HEK293 (cell line): Measurements from ENCODE around the gene DCTN2.

Experiments used
- CTCF ChIA-PET: fragments of 350-600 bp; formaldehyde crosslinking; extraction: SDS; loops from one replicate; lab custom pipeline; 2021; ENCODE audit warnings: antibody characterized with exemption; lab: Yijun Ruan, JAX
- POLR2A ChIA-PET: fragments of 300-600 bp; formaldehyde crosslinking; extraction: SDS; loops from one replicate; lab custom pipeline; 2020; ENCODE audit warnings: antibody characterized with exemption, inconsistent platforms; lab: Yijun Ruan, JAX
- H3K27ac ChIP-seq: fragments of 200-500 bp; sonication (Bioruptor generic); 2 replicates; pipeline ENCODE4 v1.5.1; 2014; ENCODE audit warnings: low read depth, low read length, control low read depth, inconsistent platforms; ENCODE audit errors: extremely low read depth
- H3K36me3 ChIP-seq, 2 experiments: fragments of 200-500 bp in 1 of 2; sonication (Bioruptor generic) in 1 of 2; 1 replicate in 1 of 2; 2 replicates in 1 of 2; pipeline ENCODE4 v1.5.1; 2014 to 2017; ENCODE audit warnings: inconsistent platforms in 2 of 2, low read length in 2 of 2; ENCODE audit not compliant: control insufficient read depth in 2 of 2, insufficient read depth in 1 of 2
- H3K4me1 ChIP-seq: fragments of 200-500 bp; sonication (Bioruptor generic); 2 replicates; pipeline ENCODE4 v1.5.1; 2014; ENCODE audit warnings: mild to moderate bottlenecking, low read length, inconsistent platforms; ENCODE audit not compliant: control insufficient read depth, insufficient read depth
- H3K4me3 ChIP-seq: 2 replicates; pipeline ENCODE4 v1.5.1; 2011; ENCODE audit warnings: low read depth, mild to moderate bottlenecking, control low read depth, low read length, moderate library complexity
- H3K9me3 ChIP-seq: fragments of 200-500 bp; sonication (Bioruptor generic); 2 replicates; pipeline ENCODE4 v1.5.1; 2014; ENCODE audit warnings: low read depth, low read length, inconsistent platforms; ENCODE audit not compliant: control insufficient read depth, insufficient read depth
- HOXD13 ChIP-seq: sonication (generic); formaldehyde crosslinking; IDR thresholded peaks from 2 replicates; pipeline ENCODE4 v1.8.0; 2022; ENCODE audit warnings: missing genetic modification reagents, borderline replicate concordance
- RBAK ChIP-seq: fragments of 450-650 bp; formaldehyde crosslinking; IDR thresholded peaks from 2 replicates; pipeline ENCODE4 v1.5.1; 2016; ENCODE audit warnings: missing biosample characterization, missing genetic modification characterization
- REPIN1 ChIP-seq: fragments of 450-650 bp; formaldehyde crosslinking; IDR thresholded peaks from 2 replicates; pipeline ENCODE4 v1.5.1; 2017; ENCODE audit warnings: missing biosample characterization, missing genetic modification characterization, low read depth
- SP3 ChIP-seq: fragments of 450-650 bp; formaldehyde crosslinking; IDR thresholded peaks from 2 replicates; pipeline ENCODE4 v1.5.1; 2016; ENCODE audit warnings: missing biosample characterization, missing genetic modification characterization
- TRIM28 ChIP-seq: IDR thresholded peaks from 2 replicates; pipeline ENCODE4 v1.6.1; 2011; ENCODE audit warnings: low read length, control low read depth, borderline replicate concordance
- ZFP37 ChIP-seq: fragments of 450-650 bp; formaldehyde crosslinking; IDR thresholded peaks from 2 replicates; pipeline ENCODE4 v1.5.1; 2016; ENCODE audit warnings: missing biosample characterization, missing genetic modification characterization
- ZNF138 ChIP-seq: fragments of 450-650 bp; formaldehyde crosslinking; IDR thresholded peaks from 2 replicates; pipeline ENCODE4 v1.5.1; 2016; ENCODE audit warnings: missing biosample characterization, missing genetic modification characterization, borderline replicate concordance
- ZNF140 ChIP-seq: fragments of 450-650 bp; formaldehyde crosslinking; IDR thresholded peaks from 2 replicates; pipeline ENCODE4 v1.5.1; 2016; ENCODE audit warnings: missing biosample characterization, missing genetic modification characterization
- ZNF146 ChIP-seq: fragments of 450-650 bp; formaldehyde crosslinking; IDR thresholded peaks from 2 replicates; pipeline ENCODE4 v1.5.1; 2016; ENCODE audit warnings: missing biosample characterization, missing genetic modification characterization
- ZNF292 ChIP-seq: fragments of 450-650 bp; formaldehyde crosslinking; IDR thresholded peaks from 2 replicates; pipeline ENCODE4 v1.5.1; 2016; ENCODE audit warnings: low read depth, missing biosample characterization, missing genetic modification characterization, borderline replicate concordance
- ZNF341 ChIP-seq: fragments of 450-650 bp; formaldehyde crosslinking; IDR thresholded peaks from 2 replicates; pipeline ENCODE4; 2016; ENCODE audit warnings: low read depth, missing biosample characterization, missing genetic modification characterization
- ZNF350 ChIP-seq: fragments of 450-650 bp; formaldehyde crosslinking; IDR thresholded peaks from 2 replicates; pipeline ENCODE4 v1.5.0; 2017; ENCODE audit warnings: missing biosample characterization, mild to moderate bottlenecking, missing genetic modification characterization
- ZNF416 ChIP-seq: fragments of 450-650 bp; formaldehyde crosslinking; IDR thresholded peaks from 2 replicates; pipeline ENCODE4 v1.5.1; 2016; ENCODE audit warnings: missing biosample characterization, missing genetic modification characterization
- ZNF549 ChIP-seq: fragments of 450-650 bp; IDR thresholded peaks from 2 replicates; pipeline ENCODE4 v1.5.1; 2018; ENCODE audit warnings: missing biosample characterization, missing genetic modification characterization, mild to moderate bottlenecking, inconsistent platforms, moderate library complexity
- ZNF561 ChIP-seq: fragments of 450-650 bp; IDR thresholded peaks from 2 replicates; pipeline ENCODE4 v1.5.1; 2018; ENCODE audit warnings: missing biosample characterization, missing genetic modification characterization, borderline replicate concordance
- ZNF621 ChIP-seq: fragments of 450-650 bp; formaldehyde crosslinking; IDR thresholded peaks from 2 replicates; pipeline ENCODE4 v1.5.1; 2017; ENCODE audit warnings: missing biosample characterization, missing genetic modification characterization
- ZNF626 ChIP-seq: fragments of 450-650 bp; sonication (Bioruptor Pico); formaldehyde crosslinking; IDR thresholded peaks from 2 replicates; pipeline ENCODE4 v1.5.1; 2018; ENCODE audit warnings: missing biosample characterization, missing genetic modification characterization, inconsistent platforms
- ZNF701 ChIP-seq: fragments of 450-650 bp; formaldehyde crosslinking; IDR thresholded peaks from 2 replicates; pipeline ENCODE4 v1.5.1; 2016; ENCODE audit warnings: missing biosample characterization, missing genetic modification characterization
- ZNF785 ChIP-seq: fragments of 450-650 bp; formaldehyde crosslinking; IDR thresholded peaks from 2 replicates; pipeline ENCODE4 v1.5.1; 2016; ENCODE audit warnings: missing biosample characterization, missing genetic modification characterization
- ZNF791 ChIP-seq: fragments of 450-650 bp; formaldehyde crosslinking; IDR thresholded peaks from 2 replicates; pipeline ENCODE4 v1.5.1; 2016; ENCODE audit warnings: missing biosample characterization, missing genetic modification characterization
- TF ChIP-seq, protein P1 (sequence below): fragments of 450-650 bp; formaldehyde crosslinking; IDR thresholded peaks from 2 replicates; pipeline ENCODE4 v1.5.1; 2016; ENCODE audit warnings: missing biosample characterization, missing genetic modification characterization
- TF ChIP-seq, protein P2 (sequence below): fragments of 450-650 bp; formaldehyde crosslinking; IDR thresholded peaks from 2 replicates; pipeline ENCODE4 v1.5.1; 2016; ENCODE audit warnings: missing biosample characterization, missing genetic modification characterization
- TF ChIP-seq, protein P3 (sequence below): fragments of 450-650 bp; formaldehyde crosslinking; IDR thresholded peaks from 2 replicates; pipeline ENCODE4 v1.5.1; 2017; ENCODE audit warnings: missing biosample characterization, missing genetic modification characterization

Gene DCTN2

DNA sequence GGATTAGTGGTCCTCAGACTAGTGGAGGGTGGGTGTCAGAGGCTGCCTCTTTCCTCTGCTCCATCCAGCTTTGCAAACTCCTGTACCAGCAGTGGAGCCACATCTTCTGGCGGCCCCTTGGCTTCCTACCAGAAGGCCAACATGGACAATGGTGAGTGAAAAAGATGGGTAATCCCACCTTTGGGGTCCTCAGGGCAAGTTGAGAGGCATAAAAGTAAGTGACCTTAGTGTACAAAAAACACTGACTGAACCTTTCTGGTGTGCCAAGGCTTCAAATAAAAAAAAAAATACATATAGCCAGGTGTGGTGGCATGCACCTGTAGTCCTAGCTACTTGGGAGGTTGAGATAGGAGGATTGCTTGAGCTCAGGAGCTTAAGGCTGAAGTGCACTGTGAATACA lies 34.8 kb upstream of the DCTN2 start:
- Histone ChIP-seq H3K36me3 (peaks cover 6 to 48% of the 10 kb centered on the region in 2 experiments; a peak in 2 of 3 replicates), H3K4me3 (no peak overlapping the region), H3K27ac (no peak overlapping the region), H3K9me3 (no peaks in the 10 kb centered on the region), H3K4me1 (no peaks in the 10 kb centered on the region)
- TF ChIP-seq ZNF621 (tag by site-specific recombination) (no peak), ZNF341 (tag by site-specific recombination) (no peak), ZNF140 (no peak), ZNF561 (tag by site-specific recombination) (no peak)
- ChIA-PET POLR2A (interaction anchor here (0.6 kb wide), 1 partner anchor 11 kb away, joined by 4 read pairs; no protein-coding TSS in a partner anchor), CTCF (interaction anchor here (0.6 to 6.6 kb wide), 16 partner anchors 10 to 890 kb away, joined by 3 to 113 read pairs (median 5); partner anchors contain the start of genes B4GALNT1 and MBD6)

DNA sequence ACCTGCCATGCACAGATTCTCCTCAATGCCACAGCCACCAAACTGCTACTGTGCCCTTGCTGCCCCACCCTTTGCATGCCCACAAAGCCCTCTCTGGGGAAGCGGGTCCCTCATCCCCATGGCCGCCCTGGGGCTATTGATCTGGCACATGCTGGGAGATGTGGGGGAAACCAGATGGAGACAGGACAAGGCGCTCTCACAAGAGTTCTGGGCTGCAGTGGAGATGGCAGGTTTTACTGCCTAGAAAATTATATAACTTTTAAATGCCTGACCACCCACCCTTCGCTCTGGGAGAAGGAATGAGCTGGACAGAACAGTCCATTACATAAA lies 33.4 kb upstream of the DCTN2 start:
- Histone ChIP-seq H3K9me3 (no peaks in the 10 kb centered on the region), H3K36me3 (peaks cover 8 to 62% of the 10 kb centered on the region in 2 experiments; a peak in 2 of 3 replicates)
- POLR2A ChIA-PET = interaction anchor here (1.3 kb wide), 1 partner anchor 11 kb away, joined by 3 read pairs; the partner anchor contains the start of gene PIP4K2C
- no peak for TF ChIP-seq ZNF701 (tag by site-specific recombination)
- no peak for TF ChIP-seq RBAK (tag by site-specific recombination)
- no peak for TF ChIP-seq ZNF416
- TF ChIP-seq ZNF146 (tag by site-specific recombination) = no peak
- TF ChIP-seq ZNF785 = no peak
- no peak for TF ChIP-seq REPIN1 (tag by site-specific recombination)
- TF ChIP-seq, protein P1, sequence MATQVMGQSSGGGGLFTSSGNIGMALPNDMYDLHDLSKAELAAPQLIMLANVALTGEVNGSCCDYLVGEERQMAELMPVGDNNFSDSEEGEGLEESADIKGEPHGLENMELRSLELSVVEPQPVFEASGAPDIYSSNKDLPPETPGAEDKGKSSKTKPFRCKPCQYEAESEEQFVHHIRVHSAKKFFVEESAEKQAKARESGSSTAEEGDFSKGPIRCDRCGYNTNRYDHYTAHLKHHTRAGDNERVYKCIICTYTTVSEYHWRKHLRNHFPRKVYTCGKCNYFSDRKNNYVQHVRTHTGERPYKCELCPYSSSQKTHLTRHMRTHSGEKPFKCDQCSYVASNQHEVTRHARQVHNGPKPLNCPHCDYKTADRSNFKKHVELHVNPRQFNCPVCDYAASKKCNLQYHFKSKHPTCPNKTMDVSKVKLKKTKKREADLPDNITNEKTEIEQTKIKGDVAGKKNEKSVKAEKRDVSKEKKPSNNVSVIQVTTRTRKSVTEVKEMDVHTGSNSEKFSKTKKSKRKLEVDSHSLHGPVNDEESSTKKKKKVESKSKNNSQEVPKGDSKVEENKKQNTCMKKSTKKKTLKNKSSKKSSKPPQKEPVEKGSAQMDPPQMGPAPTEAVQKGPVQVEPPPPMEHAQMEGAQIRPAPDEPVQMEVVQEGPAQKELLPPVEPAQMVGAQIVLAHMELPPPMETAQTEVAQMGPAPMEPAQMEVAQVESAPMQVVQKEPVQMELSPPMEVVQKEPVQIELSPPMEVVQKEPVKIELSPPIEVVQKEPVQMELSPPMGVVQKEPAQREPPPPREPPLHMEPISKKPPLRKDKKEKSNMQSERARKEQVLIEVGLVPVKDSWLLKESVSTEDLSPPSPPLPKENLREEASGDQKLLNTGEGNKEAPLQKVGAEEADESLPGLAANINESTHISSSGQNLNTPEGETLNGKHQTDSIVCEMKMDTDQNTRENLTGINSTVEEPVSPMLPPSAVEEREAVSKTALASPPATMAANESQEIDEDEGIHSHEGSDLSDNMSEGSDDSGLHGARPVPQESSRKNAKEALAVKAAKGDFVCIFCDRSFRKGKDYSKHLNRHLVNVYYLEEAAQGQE (tag by site-specific recombination) = no peak
- TF ChIP-seq ZFP37 (tag by site-specific recombination) = no peak
- TF ChIP-seq, all 188 proteins: peak for 0
- Histone ChIP-seq H3K27ac (no peak overlapping the region), H3K4me3 (no peak overlapping the region), H3K4me1 (no peaks in the 10 kb centered on the region)
- CTCF ChIA-PET = interaction anchor here (0.9 to 6.6 kb wide), 6 partner anchors 9 to 156 kb away, joined by 3 to 113 read pairs (median 4); no protein-coding TSS in a partner anchor

DNA sequence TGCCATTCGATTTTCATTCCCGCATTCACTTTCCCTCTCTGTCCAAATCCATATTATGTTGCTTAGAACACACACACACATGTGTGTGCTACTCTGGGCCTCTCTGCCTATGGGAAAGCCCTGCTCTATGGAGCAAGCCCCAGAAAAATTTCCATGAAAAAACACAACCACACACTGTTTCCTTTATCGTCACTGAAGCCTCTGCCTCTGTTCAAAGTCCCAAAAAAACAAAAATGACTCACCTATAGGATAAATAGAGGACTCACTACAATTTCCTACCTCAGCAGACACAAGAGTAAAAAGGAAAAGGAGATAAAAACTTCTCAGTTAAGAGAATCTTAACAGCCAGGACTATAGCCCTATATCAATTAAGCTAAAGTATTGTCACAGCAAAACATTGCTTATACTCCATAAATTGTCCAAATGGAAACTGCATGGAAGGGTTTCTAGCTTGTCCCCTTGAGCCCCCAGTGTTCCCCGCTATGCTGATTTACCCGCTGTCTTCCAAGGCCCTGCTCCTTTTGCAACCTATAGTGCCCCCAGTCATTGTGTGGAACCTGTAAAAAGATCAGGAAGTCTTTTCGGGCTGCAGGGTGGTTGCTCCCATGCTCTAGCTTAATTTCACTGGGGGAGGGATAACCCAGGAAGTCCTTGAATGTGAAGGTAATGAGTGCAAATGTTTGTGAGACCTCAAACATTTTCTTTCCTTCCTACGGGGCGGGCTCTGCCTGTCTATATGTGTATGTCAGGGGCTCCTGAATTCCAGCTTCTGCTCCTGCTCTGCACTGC lies 32.9 kb upstream of the DCTN2 start:
- ChIA-PET POLR2A (interaction anchor here (1.3 kb wide), 1 partner anchor 11 kb away, joined by 3 read pairs; the partner anchor contains the start of gene PIP4K2C), CTCF (interaction anchor here (0.9 to 6.6 kb wide), 5 partner anchors 8 to 157 kb away, joined by 3 to 113 read pairs (median 3); no protein-coding TSS in a partner anchor)
- peaks cover 8 to 67% of the 10 kb centered on the region in 2 experiments; a peak in 2 of 3 replicates for H3K36me3 ChIP-seq
- H3K27ac ChIP-seq = no peak overlapping the region
- H3K4me3 ChIP-seq = no peak overlapping the region
- no peaks in the 10 kb centered on the region for H3K9me3 ChIP-seq
- no peaks in the 10 kb centered on the region for H3K4me1 ChIP-seq
- TF ChIP-seq ZNF292 = no peak
- no peak for TF ChIP-seq ZNF791 (tag by site-specific recombination)
- TF ChIP-seq ZNF138 (tag by site-specific recombination) = no peak
- TF ChIP-seq ZNF350 (tag by site-specific recombination) = no peak
- TF ChIP-seq ZNF549 (tag by site-specific recombination) = no peak
- TF ChIP-seq SP3 (tag by site-specific recombination) = no peak
- TF ChIP-seq, protein P2, sequence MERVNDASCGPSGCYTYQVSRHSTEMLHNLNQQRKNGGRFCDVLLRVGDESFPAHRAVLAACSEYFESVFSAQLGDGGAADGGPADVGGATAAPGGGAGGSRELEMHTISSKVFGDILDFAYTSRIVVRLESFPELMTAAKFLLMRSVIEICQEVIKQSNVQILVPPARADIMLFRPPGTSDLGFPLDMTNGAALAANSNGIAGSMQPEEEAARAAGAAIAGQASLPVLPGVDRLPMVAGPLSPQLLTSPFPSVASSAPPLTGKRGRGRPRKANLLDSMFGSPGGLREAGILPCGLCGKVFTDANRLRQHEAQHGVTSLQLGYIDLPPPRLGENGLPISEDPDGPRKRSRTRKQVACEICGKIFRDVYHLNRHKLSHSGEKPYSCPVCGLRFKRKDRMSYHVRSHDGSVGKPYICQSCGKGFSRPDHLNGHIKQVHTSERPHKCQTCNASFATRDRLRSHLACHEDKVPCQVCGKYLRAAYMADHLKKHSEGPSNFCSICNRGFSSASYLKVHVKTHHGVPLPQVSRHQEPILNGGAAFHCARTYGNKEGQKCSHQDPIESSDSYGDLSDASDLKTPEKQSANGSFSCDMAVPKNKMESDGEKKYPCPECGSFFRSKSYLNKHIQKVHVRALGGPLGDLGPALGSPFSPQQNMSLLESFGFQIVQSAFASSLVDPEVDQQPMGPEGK = no peak
- no peak for TF ChIP-seq HOXD13
- TF ChIP-seq TRIM28 = no peak
- no peak for TF ChIP-seq ZNF626
- TF ChIP-seq, protein P3, sequence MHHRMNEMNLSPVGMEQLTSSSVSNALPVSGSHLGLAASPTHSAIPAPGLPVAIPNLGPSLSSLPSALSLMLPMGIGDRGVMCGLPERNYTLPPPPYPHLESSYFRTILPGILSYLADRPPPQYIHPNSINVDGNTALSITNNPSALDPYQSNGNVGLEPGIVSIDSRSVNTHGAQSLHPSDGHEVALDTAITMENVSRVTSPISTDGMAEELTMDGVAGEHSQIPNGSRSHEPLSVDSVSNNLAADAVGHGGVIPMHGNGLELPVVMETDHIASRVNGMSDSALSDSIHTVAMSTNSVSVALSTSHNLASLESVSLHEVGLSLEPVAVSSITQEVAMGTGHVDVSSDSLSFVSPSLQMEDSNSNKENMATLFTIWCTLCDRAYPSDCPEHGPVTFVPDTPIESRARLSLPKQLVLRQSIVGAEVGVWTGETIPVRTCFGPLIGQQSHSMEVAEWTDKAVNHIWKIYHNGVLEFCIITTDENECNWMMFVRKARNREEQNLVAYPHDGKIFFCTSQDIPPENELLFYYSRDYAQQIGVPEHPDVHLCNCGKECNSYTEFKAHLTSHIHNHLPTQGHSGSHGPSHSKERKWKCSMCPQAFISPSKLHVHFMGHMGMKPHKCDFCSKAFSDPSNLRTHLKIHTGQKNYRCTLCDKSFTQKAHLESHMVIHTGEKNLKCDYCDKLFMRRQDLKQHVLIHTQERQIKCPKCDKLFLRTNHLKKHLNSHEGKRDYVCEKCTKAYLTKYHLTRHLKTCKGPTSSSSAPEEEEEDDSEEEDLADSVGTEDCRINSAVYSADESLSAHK (tag by site-specific recombination) = no peak
